MM.1S (cell line): Measurements from ENCODE around the gene NF2.

Source experiments
- CTCF ChIP-seq: fragments of 300-600 bp; sonication (generic); IDR thresholded peaks from 2 replicates; pipeline ENCODE4 v1.5.1; 2016; ENCODE audit warnings: antibody characterized with exemption, low read length, mixed read lengths
- EZH2 ChIP-seq: fragments of 300-600 bp; sonication (generic); optimal IDR thresholded peaks from 2 replicates; pipeline ENCODE3; 2017; ENCODE audit warnings: low read depth, mild to moderate bottlenecking, antibody characterized with exemption, low read length, mixed read lengths
- EZH2phosphoT487 ChIP-seq: fragments of 300-600 bp; sonication (generic); IDR thresholded peaks from 2 replicates; pipeline ENCODE4 v1.6.1; 2018; ENCODE audit warnings: antibody characterized with exemption, low read length

- TF ChIP-seq EZH2phosphoT487 (no peak), CTCF (no peak), EZH2 (no peak)
Measured at GRCh38 chr22:29570456-29570855, 33.0 kb upstream of the NF2 start.
